PC-3 (cell line): Measurements from ENCODE around the gene PTOV1. TPM values are rescaled to one million over a fixed set of nuclear protein-coding genes. Genes with fewer than 3 reads are reported as not detected.

Source experiments
- ATAC-seq: fragments of 200-7000 bp; cut with Tn5 transposase; 2 replicates; pipeline ENCODE4 v1.9.1; 2020; ENCODE audit warnings: mild to moderate bottlenecking, moderate library complexity
- BruUV-seq: library from RNA; stranded (reverse); fragments of 400-500 nt; replicated peaks from 2 replicates; lab custom pipeline; 2021; lab: Mats Ljungman, UMichigan
- CTCF ChIA-PET: fragments of 300-600 bp; sonication (Branson Sonifier 250); formaldehyde crosslinking; loops from one replicate; lab custom pipeline; 2022; ENCODE audit warnings: antibody characterized with exemption; lab: Charles Lee
- POLR2A ChIA-PET: fragments of 300-600 bp; sonication (Branson Sonifier 250); formaldehyde crosslinking; loops from one replicate; lab custom pipeline; 2022; ENCODE audit warnings: antibody characterized with exemption; ENCODE audit not compliant: unreplicated experiment; lab: Charles Lee
- DNase-seq: peaks from one replicate; pipeline ENCODE4 v3.0.0-alpha.2; 2015
- H2AFZ ChIP-seq: fragments of 300-600 bp; sonication (generic); 2 replicates; pipeline ENCODE4 v1.6.0; 2016; ENCODE audit warnings: antibody characterized with exemption, low read length
- H3F3A ChIP-seq: fragments of 300-600 bp; sonication (generic); one replicate; pipeline ENCODE4 v1.6.0; 2017; ENCODE audit warnings: antibody characterized with exemption, low read length, control low read depth, mild to moderate bottlenecking; ENCODE audit not compliant: unreplicated experiment
- H3K27ac ChIP-seq: fragments of 300-600 bp; sonication (generic); 2 replicates; pipeline ENCODE4 v1.5.1; 2016; ENCODE audit warnings: mild to moderate bottlenecking, low read length
- H3K27me3 ChIP-seq: fragments of 300-600 bp; sonication (generic); 2 replicates; pipeline ENCODE4 v1.6.1; 2016; ENCODE audit warnings: low read length, mixed read lengths
- H3K36me3 ChIP-seq: fragments of 300-600 bp; sonication (generic); 2 replicates; pipeline ENCODE4 v1.6.1; 2016; ENCODE audit warnings: low read depth, mixed run types, low read length, mixed read lengths
- H3K4me1 ChIP-seq: fragments of 300-600 bp; sonication (generic); 2 replicates; pipeline ENCODE4 v1.5.1; 2016; ENCODE audit warnings: low read length; ENCODE audit not compliant: insufficient read depth
- H3K4me2 ChIP-seq: fragments of 300-600 bp; sonication (generic); 2 replicates; pipeline ENCODE4 v1.6.0; 2016; ENCODE audit warnings: low read length
- H3K4me3 ChIP-seq: fragments of 300-600 bp; sonication (generic); 2 replicates; pipeline ENCODE4 v1.5.1; 2016; ENCODE audit warnings: mild to moderate bottlenecking, low read length, mixed read lengths
- H3K79me2 ChIP-seq: fragments of 300-600 bp; sonication (generic); 2 replicates; pipeline ENCODE4 v1.6.1; 2017; ENCODE audit warnings: low read length, mixed read lengths
- H3K9ac ChIP-seq: fragments of 300-600 bp; sonication (generic); 2 replicates; pipeline ENCODE4 v1.6.0; 2016; ENCODE audit warnings: mild to moderate bottlenecking, low read length
- H3K9me2 ChIP-seq: fragments of 300-600 bp; sonication (generic); replicated peaks from 2 replicates; pipeline ENCODE4 v1.6.1; 2016; ENCODE audit warnings: mixed run types, low read length, mixed read lengths
- H3K9me3 ChIP-seq: fragments of 300-600 bp; sonication (generic); 2 replicates; pipeline ENCODE4 v1.6.1; 2016; ENCODE audit warnings: low read length, mixed read lengths
- H4K20me1 ChIP-seq: fragments of 300-600 bp; sonication (generic); 2 replicates; pipeline ENCODE4 v1.6.1; 2016; ENCODE audit warnings: low read length, mixed read lengths
- EZH2 ChIP-seq: fragments of 300-600 bp; sonication (generic); IDR thresholded peaks from one replicate; pipeline ENCODE4 v1.6.1; 2017; ENCODE audit warnings: antibody characterized with exemption, mild to moderate bottlenecking, low read length; ENCODE audit not compliant: unreplicated experiment
- EZH2phosphoT487 ChIP-seq: fragments of 300-600 bp; sonication (generic); IDR thresholded peaks from 2 replicates; pipeline ENCODE4 v1.6.1; 2018; ENCODE audit warnings: mild to moderate bottlenecking, antibody characterized with exemption, low read length, borderline replicate concordance
- intact Hi-C: fragments of 100-400 bp; cut with micrococcal nuclease; formaldehyde crosslinking; loops from 2 replicates; pipeline ENCODE4 v1.9.0; 2023
- total RNA-seq: library from RNA; depleted of rRNA; stranded (reverse); fragments of >200 nt; gene quantifications from 2 replicates; pipeline ENCODE4 v1.2.3, GENCODE V29; 2014
- TF ChIP-seq, protein P1 (sequence below): fragments of 300-600 bp; sonication (generic); conservative IDR thresholded peaks from 2 replicates; pipeline ENCODE4 v1.5.1; 2017; ENCODE audit warnings: antibody characterized with exemption, low read depth, mild to moderate bottlenecking, low read length

PTOV1 gene
- total RNA-seq, 1 experiment from 2014 or later: 148 TPM

DNA sequence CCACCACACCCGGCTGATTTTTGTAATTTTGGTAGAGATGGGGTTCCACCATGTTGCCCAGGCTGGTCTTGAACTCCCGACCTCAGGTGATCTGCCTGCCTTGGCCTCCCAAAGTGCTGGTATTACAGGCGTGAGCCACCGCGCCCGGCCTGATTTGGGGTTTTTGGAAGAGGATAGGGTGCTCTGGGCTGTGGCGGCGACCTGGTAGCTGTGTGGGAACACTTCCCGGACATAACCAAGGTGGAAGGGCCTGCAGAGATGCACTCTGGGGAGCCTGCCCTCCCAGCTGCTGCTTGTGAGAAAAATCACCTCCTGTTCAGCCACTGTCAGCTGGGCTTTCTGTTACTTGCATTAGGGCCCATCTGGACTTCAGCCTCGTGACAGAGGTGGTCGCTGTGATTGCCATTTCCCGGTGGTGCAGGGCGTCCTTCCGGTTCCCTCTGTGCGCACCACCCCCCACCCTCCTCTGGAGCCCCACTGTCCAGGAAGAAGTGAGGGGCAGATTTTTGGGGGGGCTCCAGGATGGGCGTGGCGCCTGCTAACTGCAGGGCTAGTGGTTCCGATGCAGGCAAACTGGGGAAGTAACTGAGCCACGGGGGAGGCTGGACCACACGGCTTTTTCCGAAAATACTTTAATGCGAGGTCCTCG lies 38.2 kb downstream of the PTOV1 start:
- Histone ChIP-seq H3K27me3 (no peaks in the 10 kb centered on the region), H3K9me2 (no peaks in the 10 kb centered on the region), H3K9ac (no peak overlapping the region), H3K4me1 (peaks cover 9% of the 10 kb centered on the region), H3K9me3 (no peaks in the 10 kb centered on the region), H2AFZ (no peak overlapping the region), H3K36me3 (no peaks in the 10 kb centered on the region), H3K79me2 (no peaks in the 10 kb centered on the region), H3K4me2 (no peak overlapping the region), H3K27ac (no peak overlapping the region), H3K4me3 (no peak overlapping the region), H3F3A (peaks cover 3% of the 10 kb centered on the region), H4K20me1 (no peaks in the 10 kb centered on the region)
- POLR2A ChIA-PET: no interaction called here
- CTCF ChIA-PET: no interaction called here
- intact Hi-C loops: no loop called here
- no peak for TF ChIP-seq EZH2phosphoT487
- TF ChIP-seq, protein P1, sequence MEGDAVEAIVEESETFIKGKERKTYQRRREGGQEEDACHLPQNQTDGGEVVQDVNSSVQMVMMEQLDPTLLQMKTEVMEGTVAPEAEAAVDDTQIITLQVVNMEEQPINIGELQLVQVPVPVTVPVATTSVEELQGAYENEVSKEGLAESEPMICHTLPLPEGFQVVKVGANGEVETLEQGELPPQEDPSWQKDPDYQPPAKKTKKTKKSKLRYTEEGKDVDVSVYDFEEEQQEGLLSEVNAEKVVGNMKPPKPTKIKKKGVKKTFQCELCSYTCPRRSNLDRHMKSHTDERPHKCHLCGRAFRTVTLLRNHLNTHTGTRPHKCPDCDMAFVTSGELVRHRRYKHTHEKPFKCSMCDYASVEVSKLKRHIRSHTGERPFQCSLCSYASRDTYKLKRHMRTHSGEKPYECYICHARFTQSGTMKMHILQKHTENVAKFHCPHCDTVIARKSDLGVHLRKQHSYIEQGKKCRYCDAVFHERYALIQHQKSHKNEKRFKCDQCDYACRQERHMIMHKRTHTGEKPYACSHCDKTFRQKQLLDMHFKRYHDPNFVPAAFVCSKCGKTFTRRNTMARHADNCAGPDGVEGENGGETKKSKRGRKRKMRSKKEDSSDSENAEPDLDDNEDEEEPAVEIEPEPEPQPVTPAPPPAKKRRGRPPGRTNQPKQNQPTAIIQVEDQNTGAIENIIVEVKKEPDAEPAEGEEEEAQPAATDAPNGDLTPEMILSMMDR: no peak
- TF ChIP-seq EZH2: no peak
- no peak; the same call in 1 of the 2 replicates for ATAC-seq
- no peak for DNase-seq
- BruUV-seq: TSS peak; percentile 19

DNA sequence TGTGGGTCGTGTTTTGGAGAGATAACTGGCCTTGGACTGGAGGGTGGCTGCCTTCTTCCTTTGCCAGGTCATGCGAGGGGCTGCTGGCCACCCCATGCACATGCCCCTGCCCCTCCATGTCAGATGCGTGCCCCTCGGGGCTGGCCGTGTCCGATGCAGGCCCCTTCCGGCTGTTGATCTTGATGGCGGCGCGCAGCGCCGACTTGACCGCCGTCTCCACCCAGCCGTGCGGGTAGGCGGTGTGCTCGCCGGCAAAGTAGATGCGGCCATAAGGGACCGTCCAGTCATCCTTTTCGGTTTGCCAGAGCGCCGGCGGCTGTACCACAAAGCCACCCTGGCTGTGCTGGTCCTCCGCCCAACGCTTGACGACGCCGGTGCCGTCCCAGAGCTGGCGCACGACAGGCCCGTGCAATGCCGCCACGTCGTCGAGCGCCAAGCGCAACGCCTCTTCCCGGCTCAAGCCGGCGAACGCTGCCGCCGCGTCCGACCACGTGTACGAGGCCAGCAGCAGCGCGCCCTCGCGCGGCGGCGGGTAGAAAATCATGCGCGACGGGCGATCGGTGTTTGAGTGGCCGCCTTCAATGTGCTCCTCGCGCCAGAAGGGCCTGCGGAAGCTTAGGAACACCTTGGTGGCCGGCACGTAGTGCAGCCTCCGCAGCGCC lies 38.9 kb downstream of the PTOV1 start:
- DNase-seq (no peak), ATAC-seq (no peak)
- Histone ChIP-seq H4K20me1 (no peaks in the 10 kb centered on the region), H2AFZ (no peak overlapping the region), H3K9me3 (no peaks in the 10 kb centered on the region), H3K27ac (no peak overlapping the region), H3K36me3 (no peaks in the 10 kb centered on the region), H3K4me3 (no peak overlapping the region), H3K27me3 (no peaks in the 10 kb centered on the region), H3K4me2 (no peak overlapping the region), H3K79me2 (no peaks in the 10 kb centered on the region), H3F3A (peaks cover 3% of the 10 kb centered on the region), H3K9me2 (no peaks in the 10 kb centered on the region), H3K4me1 (peaks cover 2% of the 10 kb centered on the region), H3K9ac (no peak overlapping the region)
- ChIA-PET POLR2A (no interaction called here), CTCF (no interaction called here)
- intact Hi-C loops: no loop called here
- no TSS peak for BruUV-seq
- TF ChIP-seq, protein P1: no peak
- TF ChIP-seq EZH2phosphoT487 (no peak), EZH2 (no peak)
